HG03159 (cell line): ENCODE measurements around the gene RPN1.
"Not testable (repeated sequence)": the region's sequence is repeated elsewhere in the genome, so short reads cannot be mapped to it uniquely, and the experiment has no call there.

ENCODE experiments used
- ATAC-seq: cut with Tn5 transposase; IDR thresholded peaks from one replicate; pipeline ENCODE4 v1.9.1; 2021; ENCODE audit warnings: mild to moderate bottlenecking, moderate library complexity; ENCODE audit not compliant: unreplicated experiment

The RPN1 gene

DNA sequence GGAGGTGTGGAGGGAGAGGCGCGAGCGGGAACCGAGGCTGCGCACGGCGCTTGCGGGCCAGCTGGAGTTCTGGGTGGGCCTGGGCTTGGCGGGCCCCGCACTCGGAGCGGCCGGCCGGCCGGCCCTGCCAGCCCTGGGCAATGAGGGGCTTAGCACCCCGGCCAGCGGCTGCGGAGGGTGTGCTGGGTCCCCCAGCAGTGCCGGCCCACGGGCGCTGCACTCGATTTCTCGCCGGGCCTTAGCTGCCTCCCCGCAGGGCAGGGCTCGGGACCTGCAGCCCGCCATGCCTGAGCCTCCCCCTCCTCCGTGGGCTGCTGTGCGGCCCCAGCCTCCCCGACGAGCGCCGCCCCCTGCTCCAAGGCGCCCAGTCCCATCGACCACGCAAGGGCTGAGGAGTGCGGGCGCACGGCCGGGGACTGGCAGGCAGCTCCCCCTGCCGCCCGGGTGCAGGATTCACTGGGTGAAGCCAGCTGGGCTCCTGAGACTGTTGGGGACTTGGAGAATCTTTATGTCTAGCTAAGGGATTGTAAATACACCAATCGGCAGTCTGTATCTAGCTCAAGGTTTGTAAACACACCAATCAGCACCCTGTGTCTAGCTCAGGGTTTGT lies 2.9 kb upstream of the RPN1 start:
- ATAC-seq = not testable (repeated sequence)

DNA sequence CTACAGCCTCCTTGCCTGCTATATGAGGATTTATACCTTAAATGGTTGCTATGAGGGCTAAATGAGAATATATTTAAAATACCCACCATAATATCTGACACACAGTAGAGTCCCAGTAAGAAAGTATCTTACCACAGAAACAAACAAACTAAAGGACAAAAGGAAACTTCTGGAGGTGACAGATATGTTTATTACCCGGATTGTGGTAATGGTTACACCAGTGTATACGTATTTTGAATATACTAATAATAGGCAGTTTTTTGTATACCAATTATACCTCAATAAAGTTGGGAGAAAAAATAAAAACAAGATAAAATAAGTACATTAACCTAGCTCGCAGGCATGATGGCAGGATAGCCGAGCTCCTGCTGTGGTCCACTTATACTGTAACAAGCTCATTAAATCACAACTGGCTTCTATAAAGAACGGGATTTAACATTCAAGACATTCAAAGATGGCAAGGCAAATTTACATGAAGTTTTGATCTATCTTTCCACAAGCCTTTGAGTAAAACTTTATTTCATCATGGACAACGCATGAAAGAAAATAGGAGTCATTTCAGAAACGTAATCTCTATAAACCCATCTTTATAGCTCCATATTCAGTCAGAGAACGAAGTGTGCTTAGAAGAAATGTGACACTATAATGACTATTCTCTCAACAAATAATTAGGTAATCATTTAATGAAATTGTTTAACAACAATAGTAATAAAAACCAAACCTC lies 1.5 kb downstream of the RPN1 start:
- no peak for ATAC-seq

DNA sequence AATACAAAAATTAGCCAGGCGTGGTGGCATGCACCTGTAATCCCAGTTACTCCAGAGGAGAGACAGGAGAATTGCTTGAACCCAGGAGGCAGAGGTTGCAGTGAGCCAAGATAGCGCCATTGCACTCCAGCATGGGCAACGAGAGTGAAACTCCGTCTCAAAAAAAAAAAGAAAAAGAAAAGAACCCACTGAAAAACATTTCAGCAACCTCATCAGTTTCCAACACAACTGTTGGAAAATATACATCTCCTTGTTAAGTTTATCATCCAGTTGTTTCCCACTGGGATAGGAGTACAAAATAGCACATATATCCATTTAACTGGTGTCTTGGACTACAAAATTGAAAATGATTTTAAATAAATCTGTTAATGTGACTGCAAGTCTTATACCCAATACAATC lies 2.2 kb downstream of the RPN1 start:
- no peak for ATAC-seq

DNA sequence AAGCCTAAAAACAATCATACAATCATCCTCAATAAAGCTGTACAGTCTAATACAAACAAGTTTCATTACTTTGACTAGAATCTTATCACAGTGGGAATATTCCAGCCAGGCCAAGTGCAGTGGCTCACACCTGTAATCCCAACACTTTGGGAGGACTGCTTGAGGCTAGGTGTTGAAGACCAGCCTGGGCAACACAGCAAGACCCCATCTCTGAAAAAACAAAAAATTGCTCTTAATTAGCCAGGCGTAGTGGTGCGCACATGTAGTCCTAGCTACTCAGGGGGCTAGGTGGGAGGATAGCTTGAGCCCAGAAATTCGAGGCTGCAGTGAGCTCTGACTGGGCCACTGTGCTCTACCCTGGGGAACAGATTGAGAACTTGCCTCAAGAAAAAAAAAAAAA lies 3.3 kb downstream of the RPN1 start:
- no peak for ATAC-seq

DNA sequence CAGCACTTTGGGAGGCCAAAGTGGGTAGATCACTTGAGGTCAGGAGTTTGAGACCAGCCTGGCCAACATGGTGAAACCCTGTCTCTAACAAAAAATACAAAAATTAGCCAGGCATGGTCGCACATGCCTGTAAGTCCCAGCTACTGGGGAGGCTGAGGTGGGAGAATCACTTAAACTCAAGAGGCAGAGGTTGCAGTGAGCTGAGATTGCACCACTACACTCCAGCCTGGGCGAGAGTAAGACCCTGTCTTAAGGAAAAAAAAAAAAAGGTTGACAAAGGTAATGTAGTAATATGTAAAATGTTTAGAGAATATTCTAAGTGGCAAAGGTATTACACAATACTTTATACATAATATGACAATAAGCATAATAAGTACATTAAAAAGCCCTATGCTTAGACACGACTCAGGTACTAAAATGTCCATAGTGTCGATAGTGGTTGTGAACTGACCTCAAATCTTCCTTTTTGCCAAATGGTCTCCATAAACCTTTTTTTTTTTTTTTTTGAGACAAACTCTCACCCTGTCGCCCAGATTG lies 16.5 kb downstream of the RPN1 start:
- no peak for ATAC-seq

DNA sequence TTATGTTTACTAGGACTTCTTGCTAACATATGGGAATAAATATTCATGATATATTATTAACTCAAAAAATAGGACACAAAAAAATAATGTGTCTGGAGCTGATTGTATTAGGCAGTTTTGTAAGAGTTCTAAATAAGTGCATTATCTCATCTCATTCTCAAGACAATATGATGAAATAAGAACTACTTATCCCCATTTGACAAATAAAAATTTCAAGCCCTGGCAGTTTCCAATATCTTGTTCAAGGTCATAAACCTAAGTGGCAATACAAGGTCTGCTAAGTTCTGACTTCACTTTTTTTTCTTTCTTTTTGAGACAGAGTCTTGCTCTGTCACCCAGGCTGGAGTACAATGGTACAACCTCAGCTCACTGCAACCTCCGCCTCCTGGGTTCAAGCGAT lies 18.3 kb downstream of the RPN1 start:
- ATAC-seq = no peak

DNA sequence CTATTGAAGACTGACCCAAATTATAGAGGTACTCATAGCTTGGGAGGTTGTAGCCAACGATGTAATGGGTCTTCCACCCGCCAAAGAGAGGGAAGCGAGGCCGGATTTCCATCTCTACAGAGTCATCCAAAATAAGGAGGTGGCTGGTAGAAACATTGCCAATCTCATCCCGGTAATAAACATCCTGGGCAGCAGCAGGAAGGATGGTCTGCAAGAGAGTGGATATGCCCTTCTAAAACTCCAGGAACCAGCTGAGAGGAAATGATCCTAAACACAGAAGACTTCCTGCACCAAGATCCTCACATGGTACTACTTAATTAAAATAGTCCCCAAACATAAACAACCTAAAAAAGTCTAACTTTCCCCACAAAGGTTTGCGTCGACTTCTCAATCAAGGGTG lies 20.7 kb downstream of the RPN1 start:
- ATAC-seq = no peak

DNA sequence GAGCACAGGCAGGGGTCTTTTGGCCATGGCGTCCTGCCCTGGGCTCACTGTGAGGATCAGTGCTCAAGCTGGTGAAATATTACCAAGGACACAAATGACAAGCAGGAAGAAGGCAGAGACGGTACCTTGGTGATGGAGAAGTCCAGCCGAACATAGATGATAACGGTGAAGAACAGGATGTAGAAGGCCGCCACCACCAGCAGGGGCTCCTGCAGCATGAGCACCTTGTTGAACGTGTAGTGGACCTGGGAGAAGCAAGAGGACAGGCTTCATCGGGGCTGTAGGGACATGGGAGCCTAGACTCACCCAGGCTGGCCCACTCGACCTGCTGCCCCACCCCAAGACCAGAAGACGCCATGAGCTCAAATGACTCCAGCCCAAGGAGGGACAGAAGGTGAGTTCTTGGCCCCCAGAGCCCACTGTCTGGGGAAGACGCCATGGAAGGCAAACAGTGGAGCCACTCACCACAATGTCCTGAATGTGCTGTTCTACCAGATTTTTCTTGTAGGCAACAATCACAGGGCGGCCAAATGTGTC lies 25.1 kb downstream of the RPN1 start:
- ATAC-seq = no peak

DNA sequence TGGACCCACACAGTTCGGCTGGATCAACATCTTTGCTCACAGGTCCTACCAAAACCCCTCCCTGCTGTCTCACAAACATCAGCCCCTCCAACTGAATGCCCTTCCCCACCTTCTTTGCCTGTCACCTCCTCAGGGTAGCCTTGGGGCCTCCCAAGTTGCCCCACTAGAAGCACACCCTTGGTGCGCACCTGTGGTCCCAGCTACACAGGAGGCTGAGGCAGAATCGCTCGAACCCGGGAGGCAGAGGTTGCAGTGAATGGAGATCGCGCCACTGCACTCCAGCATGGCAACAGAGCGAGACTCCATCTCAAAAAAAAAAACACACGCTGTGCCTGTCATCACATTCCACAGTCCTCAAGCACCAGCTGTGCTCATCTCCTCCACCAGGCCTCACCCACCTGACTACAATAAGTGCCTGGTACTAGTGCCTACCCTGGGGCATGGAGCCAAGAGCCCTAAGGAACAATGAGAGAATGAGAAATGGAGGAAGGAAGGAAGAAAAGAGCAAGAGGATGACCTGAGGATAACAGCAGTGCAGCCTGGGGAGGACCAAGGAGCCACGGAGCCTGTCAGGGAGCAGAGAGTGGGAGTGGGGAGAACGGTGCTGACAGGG lies 26.0 kb downstream of the RPN1 start:
- no peak for ATAC-seq

DNA sequence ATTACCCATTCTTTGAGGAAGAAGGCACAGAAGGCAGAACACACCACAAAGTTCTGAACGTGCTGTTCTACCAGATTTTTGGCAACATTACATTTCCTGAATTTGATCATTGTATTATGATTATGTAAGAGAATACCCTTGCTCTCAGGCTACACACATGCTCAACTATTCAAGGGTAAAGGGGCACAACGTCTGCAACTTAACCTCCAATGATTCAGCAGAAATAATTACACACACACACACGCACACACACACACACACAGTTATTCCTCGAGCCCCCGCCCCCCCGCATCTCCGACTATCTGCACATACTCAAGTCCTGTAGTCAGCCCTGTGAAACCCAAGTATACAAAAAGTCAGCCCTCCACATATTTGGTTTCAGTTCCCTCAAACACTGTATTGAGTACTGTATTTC lies 26.8 kb downstream of the RPN1 start:
- no peak for ATAC-seq

DNA sequence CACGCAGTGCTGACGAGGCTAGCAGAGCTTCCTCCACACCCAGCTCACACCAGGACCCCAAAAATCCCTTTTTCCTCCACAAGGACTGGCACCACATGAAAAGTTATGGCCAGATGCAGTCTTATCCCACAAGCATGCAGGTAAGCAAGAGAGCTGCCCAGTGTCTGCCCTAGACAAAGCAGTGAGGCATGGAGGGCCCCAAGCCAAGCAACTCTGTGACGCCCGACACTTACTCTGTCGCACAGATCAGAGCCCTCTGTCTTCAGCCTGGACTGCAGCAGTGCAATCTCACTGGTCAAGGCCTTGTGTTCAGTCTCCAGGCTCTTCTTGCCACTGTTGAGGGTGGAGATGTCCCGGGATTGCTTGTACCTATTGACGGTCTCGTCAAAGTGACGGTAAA lies 28.7 kb downstream of the RPN1 start:
- no peak for ATAC-seq

DNA sequence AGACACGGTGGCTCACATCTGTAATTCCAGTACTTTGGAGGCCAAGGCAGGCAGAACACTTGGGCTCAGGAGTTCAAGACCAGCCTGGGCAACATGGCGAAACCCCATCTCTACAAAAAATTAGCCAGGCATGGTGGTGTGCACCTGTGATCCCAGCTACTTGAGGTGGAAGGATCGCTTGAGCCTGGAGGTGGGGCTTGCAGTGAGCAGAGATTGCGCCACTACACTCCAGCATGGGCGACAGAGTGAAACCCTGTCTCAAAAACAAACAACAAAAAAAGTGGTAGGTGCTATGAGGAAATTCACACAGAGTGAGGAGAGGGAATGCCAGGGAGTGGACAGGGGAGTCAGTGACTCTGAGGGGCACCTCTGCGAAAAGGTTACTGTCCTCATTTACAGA lies 29.4 kb downstream of the RPN1 start:
- ATAC-seq = no peak

DNA sequence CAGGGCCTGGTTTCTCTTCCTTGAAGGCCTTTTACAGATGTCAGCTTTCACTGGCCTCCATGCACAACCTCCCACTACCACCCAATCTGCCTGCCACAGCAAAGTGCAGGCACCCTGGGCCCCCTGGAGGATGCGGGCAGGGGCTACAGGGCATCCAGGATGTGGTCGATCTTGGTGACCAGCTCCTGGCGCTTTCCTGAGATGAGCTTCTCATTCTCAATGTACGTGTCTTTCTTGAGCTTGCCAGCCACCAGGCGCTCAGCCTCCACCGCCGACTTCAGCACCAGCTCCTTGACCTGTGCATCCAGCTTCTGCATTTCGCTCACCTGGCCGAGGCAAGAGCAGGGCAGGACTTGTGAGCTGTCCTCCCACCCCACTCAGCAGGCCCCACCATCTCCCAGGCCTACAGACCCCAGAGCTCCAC lies 30.3 kb downstream of the RPN1 start:
- ATAC-seq = no peak

DNA sequence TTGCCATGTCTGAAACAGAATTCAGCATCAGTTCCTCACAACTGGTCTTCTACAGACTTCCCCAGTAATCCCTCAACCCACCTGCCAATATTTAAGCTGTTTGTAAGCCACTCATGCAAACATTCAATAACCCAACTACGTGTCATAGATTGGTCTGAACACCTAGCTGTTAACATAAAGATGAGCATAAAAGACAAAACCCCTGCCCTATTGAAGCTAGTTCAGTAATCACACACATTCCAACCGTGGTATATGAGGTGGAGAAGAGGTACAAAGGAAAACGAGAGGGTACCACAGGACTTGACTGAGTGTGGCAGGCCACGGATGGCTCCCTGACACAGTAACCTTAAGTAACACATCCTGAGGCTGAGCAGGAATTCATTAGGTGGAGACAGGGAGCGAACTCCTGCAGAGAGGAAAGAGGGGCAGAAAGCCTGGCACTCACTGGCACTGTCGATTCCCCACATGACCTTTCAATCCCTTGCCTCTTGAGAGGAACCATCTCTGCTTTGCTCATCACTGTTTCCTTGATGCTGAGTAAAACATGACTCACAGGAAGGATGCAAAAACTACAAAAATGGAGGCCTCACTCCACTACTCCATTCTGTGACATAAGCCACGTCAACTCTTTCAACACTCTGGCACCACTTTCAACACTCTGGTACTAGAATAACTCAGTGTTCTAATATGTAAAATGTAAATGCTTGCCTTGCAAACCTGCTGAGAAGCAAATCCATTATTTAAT lies 31.3 kb downstream of the RPN1 start:
- no peak for ATAC-seq

DNA sequence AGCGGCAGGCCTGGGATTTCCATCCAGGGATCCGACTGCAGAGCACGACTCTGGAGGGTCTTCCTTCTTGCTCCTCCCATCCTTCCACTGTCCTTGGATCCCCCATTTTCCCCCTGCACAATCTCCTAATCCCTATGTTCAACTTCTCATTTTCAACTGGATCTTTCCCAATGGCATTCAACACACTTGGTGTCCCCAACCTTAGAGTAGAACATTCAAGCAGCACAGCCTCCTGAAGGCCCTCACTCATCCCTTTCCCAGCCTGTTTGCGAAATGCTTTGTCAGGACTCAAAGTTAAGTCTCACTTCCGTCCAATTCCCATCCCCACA lies 32.3 kb downstream of the RPN1 start:
- no peak for ATAC-seq

DNA sequence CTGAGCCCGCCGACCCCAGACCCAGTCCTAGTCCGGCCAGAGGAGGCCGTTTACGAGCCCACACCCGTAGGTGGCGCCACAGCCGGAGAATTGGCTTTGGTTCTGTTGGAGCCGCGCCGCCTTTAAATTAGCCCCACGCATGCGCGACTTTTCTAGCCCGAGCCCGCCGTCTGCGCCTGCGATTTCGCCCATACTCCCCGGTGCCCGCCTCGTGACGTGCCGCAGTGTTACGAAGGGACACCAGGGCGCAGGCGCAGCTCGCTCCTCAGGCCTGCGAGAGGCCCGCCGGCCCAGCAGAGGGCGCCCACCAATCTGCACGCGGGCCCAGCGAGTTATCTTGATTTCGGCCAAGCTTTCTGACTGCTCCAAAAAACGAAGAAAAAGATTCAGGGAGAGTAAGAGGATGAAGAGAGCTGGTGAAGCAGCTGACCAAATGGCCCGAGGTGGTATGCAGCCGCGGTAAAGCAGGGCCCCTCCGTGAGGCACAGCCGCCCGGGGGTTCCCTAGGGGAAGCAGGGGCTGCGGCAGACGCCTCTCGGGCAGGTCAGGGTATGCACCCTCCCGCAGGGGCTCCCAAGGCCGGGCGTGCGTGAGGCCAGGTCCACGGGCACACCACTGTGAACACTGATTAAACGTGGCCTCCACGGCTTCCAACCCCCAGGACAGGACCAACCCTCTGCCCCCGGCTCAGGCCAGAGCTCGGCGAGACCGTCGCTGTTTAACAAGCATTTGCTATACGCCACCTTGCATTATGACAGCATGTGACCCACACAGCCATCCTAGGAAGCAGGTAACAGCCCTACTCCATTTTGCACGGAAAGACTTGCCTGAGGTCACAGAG lies 32.8 kb downstream of the RPN1 start:
- ATAC-seq = peak; percentile 83

DNA sequence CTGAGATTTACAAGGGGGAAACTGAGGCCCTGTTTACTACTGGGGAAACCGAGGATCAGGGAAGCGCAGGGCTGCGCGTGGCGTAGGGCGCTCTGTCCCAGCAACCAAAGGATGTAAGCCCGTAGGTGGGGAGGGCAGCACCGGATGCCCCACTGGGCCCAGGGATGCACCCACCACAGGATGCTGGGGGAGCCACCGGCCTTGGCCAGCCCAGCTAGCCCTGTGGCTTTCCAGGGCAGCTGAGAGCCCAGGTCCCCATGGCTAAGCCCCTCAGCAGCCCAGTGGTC lies 33.4 kb downstream of the RPN1 start:
- ATAC-seq = no peak

DNA sequence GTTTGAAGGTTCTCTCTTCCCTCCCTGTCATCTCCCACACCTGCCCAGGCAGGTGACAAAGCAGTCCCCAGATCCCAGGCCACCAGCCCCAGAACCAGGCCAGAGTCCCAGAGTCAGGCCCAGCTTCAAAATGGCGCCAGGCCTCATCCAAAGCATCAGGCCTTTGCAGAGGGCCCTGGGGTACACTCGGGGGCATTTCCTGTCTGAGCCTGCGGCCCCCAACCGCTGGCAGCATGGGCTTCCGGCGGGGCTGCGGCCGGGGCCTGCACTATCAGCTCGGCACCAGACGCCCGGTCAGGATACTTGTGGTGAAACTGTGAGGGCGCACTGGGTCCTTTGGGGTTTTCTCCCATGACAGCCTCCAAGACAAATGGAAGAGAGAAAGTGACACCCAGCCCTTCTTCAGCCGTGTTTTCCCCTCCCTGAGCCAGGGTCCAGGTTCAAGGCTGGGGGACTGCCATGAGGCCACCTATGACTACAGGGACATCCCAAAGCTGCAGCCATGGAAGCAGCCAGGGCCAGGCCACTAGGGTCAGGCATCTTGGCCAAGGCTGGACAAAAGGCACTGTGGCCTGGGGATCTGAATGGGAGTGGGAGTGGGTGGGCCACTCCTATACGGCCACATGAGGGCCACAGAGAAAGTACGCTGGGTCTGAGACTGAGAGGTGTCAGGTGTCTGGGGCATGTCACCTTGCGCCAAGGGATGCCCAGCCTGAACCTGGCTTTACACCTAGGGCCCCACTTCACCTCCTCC lies 33.9 kb downstream of the RPN1 start:
- no peak for ATAC-seq

DNA sequence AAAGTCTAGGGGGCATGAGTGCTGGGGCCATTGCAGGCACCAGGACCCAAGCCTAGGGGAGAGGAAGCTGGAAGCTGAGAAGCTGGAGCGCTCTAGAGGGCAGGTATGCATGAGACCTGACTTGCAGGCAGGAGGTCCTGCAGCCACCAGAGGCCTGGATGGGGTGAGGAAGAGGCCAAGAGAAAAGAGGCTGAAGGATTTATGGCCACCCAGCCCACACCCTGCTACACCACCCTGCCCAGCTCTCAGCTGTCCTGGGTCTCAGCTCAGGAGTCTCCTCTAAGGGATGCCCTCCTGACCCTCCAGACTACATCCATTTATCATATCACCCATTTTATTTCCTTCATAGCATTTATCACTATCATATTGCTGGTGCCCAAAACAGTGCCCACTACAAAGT lies 36.5 kb downstream of the RPN1 start:
- no peak for ATAC-seq
